Thyroid gland (tissue), 4 donors: ENCODE measurements around the gene SAA4. TPM values are rescaled to one million over a fixed set of nuclear protein-coding genes. Genes with fewer than 3 reads are reported as not detected.
"Not testable (repeated sequence)": the region's sequence is repeated elsewhere in the genome, so short reads cannot be mapped to it uniquely, and the experiment has no call there.

ENCODE experiments used
- DNase-seq, 2 donors: peaks; one replicate each; pipeline ENCODE4 v3.0.0-alpha.2; 2019
- H3K27ac ChIP-seq, 3 donors: fragments of 200-600 bp; sonication (generic); 1 replicate in 2 of 3; 2 replicates in 1 of 3; pipeline ENCODE4 v1.5.1; 2016 to 2019; ENCODE audit warnings: mild to moderate bottlenecking in 1 of 3, moderate library complexity in 1 of 3
- H3K27me3 ChIP-seq: fragments of 200-600 bp; sonication (generic); one replicate; pipeline ENCODE4 v1.5.1; 2019
- H3K36me3 ChIP-seq, 2 donors: fragments of 200-600 bp; sonication (generic); one replicate each; pipeline ENCODE4 v1.5.1; 2016 to 2019
- H3K4me1 ChIP-seq, 2 donors: fragments of 200-600 bp; sonication (generic); one replicate each; pipeline ENCODE4 v1.5.1; 2017 to 2019
- H3K4me3 ChIP-seq, 3 donors: fragments of 200-600 bp; sonication (generic); replicated peaks in 1 of 3; 1 replicate in 2 of 3; 2 replicates in 1 of 3; pipeline ENCODE4 v1.5.1; 2016; ENCODE audit warnings: mild to moderate bottlenecking in 1 of 3
- H3K9me3 ChIP-seq: fragments of 200-600 bp; sonication (generic); one replicate; pipeline ENCODE4 v1.5.1; 2017
- POLR2A ChIP-seq, 2 donors: fragments of 450-650 bp; IDR thresholded peaks; one replicate each; pipeline ENCODE4 v1.6.1; 2017; ENCODE audit warnings: antibody characterized with exemption in 2 of 2, mild to moderate bottlenecking in 2 of 2, moderate library complexity in 1 of 2
- WGBS, 2 donors: methylation state at CpG; one replicate each; pipeline ENCODE4 v1.1.5; 2017; 5-methylcytosine and 5-hydroxymethylcytosine counted together
- intact Hi-C: fragments of 100-400 bp; cut with DNase I; formaldehyde crosslinking; loops from one replicate; pipeline ENCODE4 v1.15.1; 2023
- total RNA-seq, 4 donors: library from RNA; depleted of rRNA; stranded (reverse); fragments of >200 nt; gene quantifications; one replicate each; pipeline ENCODE4 v1.2.3, GENCODE V29; 2016
- TF ChIP-seq, protein P1 (sequence below), 6 experiments: fragments of 200-600 bp in 3 of 6; fragments of 450-650 bp in 3 of 6; sonication (generic) in 3 of 6; IDR thresholded peaks; one replicate each; pipeline ENCODE4 v1.5.1; 2016 to 2019; ENCODE audit warnings: antibody characterized with exemption in 6 of 6, mild to moderate bottlenecking in 2 of 6, inconsistent platforms in 1 of 6, moderate library complexity in 1 of 6

SAA4 gene
- total RNA-seq, 4 donors from 2014 or later = not detected

DNA sequence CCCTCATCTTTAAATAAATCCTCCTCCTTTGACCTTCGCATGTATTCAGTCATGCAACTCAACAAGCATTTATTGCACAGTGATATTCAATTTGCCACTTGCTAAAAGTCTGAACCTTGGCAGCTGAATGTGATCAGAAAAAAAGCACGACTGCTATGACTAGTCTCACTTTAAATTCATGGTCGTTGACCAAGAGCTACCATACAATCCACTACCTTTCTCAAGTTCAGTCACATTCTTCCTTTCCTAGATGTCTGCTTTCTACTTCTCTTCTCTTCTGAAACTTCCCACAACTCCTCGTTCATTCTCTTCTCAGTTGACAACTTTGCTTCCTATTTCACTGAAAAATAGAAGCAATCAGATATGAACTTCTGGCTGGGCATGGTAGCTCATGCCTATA, 27.4 kb upstream of the SAA4 start:
- no peak for TF ChIP-seq POLR2A (IDR thresholded peaks at IDR 0.05)
- TF ChIP-seq, protein P1, sequence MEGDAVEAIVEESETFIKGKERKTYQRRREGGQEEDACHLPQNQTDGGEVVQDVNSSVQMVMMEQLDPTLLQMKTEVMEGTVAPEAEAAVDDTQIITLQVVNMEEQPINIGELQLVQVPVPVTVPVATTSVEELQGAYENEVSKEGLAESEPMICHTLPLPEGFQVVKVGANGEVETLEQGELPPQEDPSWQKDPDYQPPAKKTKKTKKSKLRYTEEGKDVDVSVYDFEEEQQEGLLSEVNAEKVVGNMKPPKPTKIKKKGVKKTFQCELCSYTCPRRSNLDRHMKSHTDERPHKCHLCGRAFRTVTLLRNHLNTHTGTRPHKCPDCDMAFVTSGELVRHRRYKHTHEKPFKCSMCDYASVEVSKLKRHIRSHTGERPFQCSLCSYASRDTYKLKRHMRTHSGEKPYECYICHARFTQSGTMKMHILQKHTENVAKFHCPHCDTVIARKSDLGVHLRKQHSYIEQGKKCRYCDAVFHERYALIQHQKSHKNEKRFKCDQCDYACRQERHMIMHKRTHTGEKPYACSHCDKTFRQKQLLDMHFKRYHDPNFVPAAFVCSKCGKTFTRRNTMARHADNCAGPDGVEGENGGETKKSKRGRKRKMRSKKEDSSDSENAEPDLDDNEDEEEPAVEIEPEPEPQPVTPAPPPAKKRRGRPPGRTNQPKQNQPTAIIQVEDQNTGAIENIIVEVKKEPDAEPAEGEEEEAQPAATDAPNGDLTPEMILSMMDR (IDR thresholded peaks at IDR 0.05) = no peak
- Histone ChIP-seq H3K4me1 (no peaks in the 10 kb centered on the region), H3K9me3 (no peaks in the 10 kb centered on the region), H3K27ac (no peak overlapping the region), H3K4me3 (no peak overlapping the region), H3K36me3 (no peaks in the 10 kb centered on the region), H3K27me3 (no peaks in the 10 kb centered on the region)
- intact Hi-C loops = no loop called here
- 79 to 81% methylated on average over 4 of the region's 4 CpGs for WGBS, 2 donors
- no peak for DNase-seq

DNA sequence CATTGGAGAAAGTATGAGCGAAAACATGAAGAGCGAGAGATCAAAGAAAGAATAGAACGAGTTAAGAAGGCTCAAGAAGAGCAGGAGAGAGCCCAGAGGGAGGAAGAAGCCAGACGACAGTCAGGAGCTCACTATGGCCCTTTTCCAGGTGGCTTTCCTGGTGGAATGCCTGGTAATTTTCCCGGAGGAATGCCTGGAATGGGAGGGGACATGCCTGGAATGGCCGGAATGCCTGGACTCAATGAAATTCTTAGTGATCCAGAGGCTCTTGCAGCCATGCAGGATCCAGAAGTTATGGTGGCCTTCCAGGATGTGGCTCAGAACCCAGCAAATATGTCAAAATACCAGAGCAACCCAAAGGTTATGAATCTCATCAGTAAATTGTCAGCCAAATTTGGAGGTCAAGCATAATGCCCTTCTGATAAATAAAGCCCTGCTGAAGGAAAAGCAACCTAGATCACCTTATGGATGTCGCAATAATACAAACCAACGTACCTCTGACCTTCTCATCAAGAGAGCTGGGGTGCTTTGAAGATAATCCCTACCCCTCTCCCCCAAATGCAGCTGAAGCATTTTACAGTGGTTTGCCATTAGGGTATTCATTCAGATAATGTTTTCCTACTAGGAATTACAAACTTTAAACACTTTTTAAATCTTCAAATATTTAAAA, 26.2 kb upstream of the SAA4 start:
- H3K27me3 ChIP-seq, H3K36me3 ChIP-seq, DNase-seq, H3K27ac ChIP-seq, H3K4me3 ChIP-seq, H3K9me3 ChIP-seq, intact Hi-C loops, H3K4me1 ChIP-seq: not testable (repeated sequence)
- 72 to 78% methylated on average over 8 of the region's 8 CpGs for WGBS, 2 donors

- intact Hi-C loops = no loop called here
- WGBS, 2 donors = 96% methylated on average over 14 of the region's 14 CpGs
- Histone ChIP-seq H3K9me3 (no peaks in the 10 kb centered on the region), H3K4me3 (no peak overlapping the region), H3K27me3 (no peaks in the 10 kb centered on the region), H3K36me3 (no peaks in the 10 kb centered on the region), H3K4me1 (no peaks in the 10 kb centered on the region), H3K27ac (no peak overlapping the region)
- DNase-seq = no peak
- TF ChIP-seq POLR2A (IDR thresholded peaks at IDR 0.05) = no peak
- TF ChIP-seq, protein P1 (IDR thresholded peaks at IDR 0.05) = no peak
Observed at GRCh38 chr11:18261721-18262120, 25.1 kb upstream of the SAA4 start.

DNA sequence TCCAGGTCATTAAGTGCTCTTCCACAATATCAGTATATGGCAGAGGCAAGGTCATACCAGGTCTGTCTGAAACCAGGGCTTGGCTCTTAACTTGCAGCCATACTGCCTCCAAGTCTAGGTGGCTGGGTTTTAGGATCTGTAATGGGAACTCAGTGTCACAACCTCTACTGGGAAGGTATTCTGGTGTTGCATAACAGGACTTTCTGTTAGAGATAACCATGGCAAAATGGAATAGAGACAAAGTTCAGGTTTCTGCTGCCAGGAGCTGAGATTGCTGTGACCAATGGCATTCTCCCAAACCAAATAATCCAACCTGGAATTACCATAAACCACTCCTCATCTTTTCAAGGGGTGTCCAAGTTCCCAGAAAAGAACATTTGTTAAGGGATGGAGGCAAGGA, 22.7 kb upstream of the SAA4 start:
- Histone ChIP-seq H3K36me3 (no peaks in the 10 kb centered on the region), H3K4me1 (no peaks in the 10 kb centered on the region), H3K4me3 (no peak overlapping the region), H3K27ac (no peak overlapping the region), H3K9me3 (no peaks in the 10 kb centered on the region), H3K27me3 (no peaks in the 10 kb centered on the region)
- intact Hi-C loops = no loop called here
- DNase-seq = no peak
- TF ChIP-seq POLR2A (IDR thresholded peaks at IDR 0.05) = no peak
- TF ChIP-seq, protein P1 (IDR thresholded peaks at IDR 0.05) = no peak

DNA sequence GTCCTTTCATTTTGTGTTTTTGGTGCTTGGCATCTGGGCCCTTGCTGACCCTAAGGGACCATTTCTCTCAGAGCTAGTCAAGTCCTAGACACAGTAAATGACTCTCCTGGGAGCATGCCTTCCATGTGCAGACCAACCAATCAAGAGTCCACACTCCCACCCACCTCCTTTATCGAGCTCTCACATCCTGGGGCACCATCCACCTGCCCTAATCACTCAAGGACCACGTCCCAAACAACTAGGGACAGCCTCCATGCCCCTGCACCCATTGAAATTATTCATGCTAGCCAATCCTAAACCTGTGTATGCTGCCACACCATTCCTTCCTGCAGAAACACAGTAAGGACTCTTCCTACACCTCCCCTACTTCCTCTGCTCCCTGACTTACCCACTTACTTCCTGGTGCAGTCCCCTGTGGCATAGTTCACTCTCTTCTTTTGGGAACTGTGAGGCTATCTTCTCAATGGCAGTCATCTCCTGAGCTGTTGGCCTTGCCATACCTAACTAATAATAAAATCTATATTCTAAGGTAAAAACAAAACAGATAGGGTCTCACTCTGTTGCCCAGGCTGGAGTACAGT, 18.3 kb upstream of the SAA4 start:
- Histone ChIP-seq H3K27me3 (no peaks in the 10 kb centered on the region), H3K4me3 (no peak overlapping the region), H3K4me1 (no peaks in the 10 kb centered on the region), H3K36me3 (no peaks in the 10 kb centered on the region), H3K27ac (no peak overlapping the region), H3K9me3 (no peaks in the 10 kb centered on the region)
- WGBS, 2 donors = 78% methylated on average over 2 of the region's 2 CpGs
- DNase-seq = no peak
- TF ChIP-seq, protein P1 (IDR thresholded peaks at IDR 0.05) = no peak
- TF ChIP-seq POLR2A (IDR thresholded peaks at IDR 0.05) = no peak
- intact Hi-C loops = no loop called here
